HEK293T (cell line): Measurements from ENCODE around the gene CBLN2.

ENCODE experiments used
- CTCF ChIA-PET: fragments of 350-600 bp; formaldehyde crosslinking; extraction: SDS; loops from one replicate; lab custom pipeline; 2021; ENCODE audit warnings: antibody characterized with exemption, inconsistent platforms; lab: Yijun Ruan, JAX
- POLR2A ChIA-PET: fragments of 350-600 bp; formaldehyde crosslinking; extraction: SDS; loops from one replicate; lab custom pipeline; 2020; ENCODE audit warnings: antibody characterized with exemption, inconsistent platforms; lab: Yijun Ruan, JAX
- DNase-seq: peaks from one replicate; pipeline ENCODE4 v3.0.0; 2012; ENCODE audit warnings: mixed read lengths; ENCODE audit errors: extremely low spot score
- ARNT ChIP-seq: fragments of 450-650 bp; IDR thresholded peaks from 2 replicates; pipeline ENCODE4 v1.6.1; 2017; ENCODE audit warnings: mild to moderate bottlenecking
- BHLHE40 ChIP-seq: fragments of 450-650 bp; IDR thresholded peaks from 2 replicates; pipeline ENCODE4 v1.6.1; 2016; ENCODE audit warnings: mild to moderate bottlenecking, moderate library complexity, borderline replicate concordance
- CTBP1 ChIP-seq: fragments of 450-650 bp; IDR thresholded peaks from 2 replicates; pipeline ENCODE4 v1.6.1; 2016; ENCODE audit warnings: borderline replicate concordance
- ELF4 ChIP-seq: fragments of 450-650 bp; IDR thresholded peaks from 2 replicates; pipeline ENCODE4 v1.6.1; 2017; ENCODE audit warnings: antibody characterized with exemption
- FOXA1 ChIP-seq: fragments of 450-650 bp; IDR thresholded peaks from 2 replicates; pipeline ENCODE4 v1.6.1; 2016; ENCODE audit warnings: mild to moderate bottlenecking
- FOXK2 ChIP-seq: fragments of 450-650 bp; IDR thresholded peaks from 2 replicates; pipeline ENCODE4 v1.6.1; 2016; ENCODE audit warnings: mild to moderate bottlenecking
- FOXM1 ChIP-seq: fragments of 450-650 bp; IDR thresholded peaks from 2 replicates; pipeline ENCODE4 v1.6.1; 2017; ENCODE audit warnings: mild to moderate bottlenecking, borderline replicate concordance
- HDGF ChIP-seq: fragments of 450-650 bp; IDR thresholded peaks from 2 replicates; pipeline ENCODE4 v1.6.1; 2017; ENCODE audit warnings: antibody characterized with exemption, borderline replicate concordance
- L3MBTL2 ChIP-seq: fragments of 450-650 bp; conservative IDR thresholded peaks from 2 replicates; pipeline ENCODE4 v1.6.1; 2016; ENCODE audit warnings: mild to moderate bottlenecking
- LEF1 ChIP-seq: fragments of 450-650 bp; IDR thresholded peaks from 2 replicates; pipeline ENCODE4 v1.6.1; 2017; ENCODE audit warnings: mild to moderate bottlenecking, borderline replicate concordance
- NFRKB ChIP-seq: fragments of 450-650 bp; IDR thresholded peaks from 2 replicates; pipeline ENCODE4 v1.6.1; 2016; ENCODE audit warnings: mild to moderate bottlenecking, moderate library complexity
- PKNOX1 ChIP-seq: fragments of 450-650 bp; IDR thresholded peaks from 2 replicates; pipeline ENCODE4 v1.6.1; 2016
- SP1 ChIP-seq: fragments of 450-650 bp; IDR thresholded peaks from 2 replicates; pipeline ENCODE4 v1.6.1; 2017
- SUZ12 ChIP-seq: fragments of 450-650 bp; IDR thresholded peaks from 2 replicates; pipeline ENCODE4 v1.6.1; 2016; ENCODE audit warnings: mild to moderate bottlenecking
- TARDBP ChIP-seq: fragments of 450-650 bp; IDR thresholded peaks from 2 replicates; pipeline ENCODE4 v1.6.1; 2016
- ZNF384 ChIP-seq: fragments of 450-650 bp; IDR thresholded peaks from 2 replicates; pipeline ENCODE4 v1.6.1; 2016

CBLN2 gene

GRCh38 chr18:72544092-72544886, at the start of gene CBLN2:
TSS of gene CBLN2 (minus strand) at chr18:72544342. CDS start at chr18:72542160, 2,182 bp downstream.
- TF ChIP-seq ELF4 (no peak), ARNT (no peak), ZNF384 (no peak), TARDBP (no peak), L3MBTL2 (no peak), HDGF (no peak), BHLHE40 (no peak), SP1 (no peak), LEF1 (no peak), FOXM1 (no peak)
- CTCF ChIA-PET: no interaction called here
- DNase-seq: peak; percentile 59
- POLR2A ChIA-PET: no interaction called here

- ChIA-PET CTCF (no interaction called here), POLR2A (no interaction called here)
- no peak for DNase-seq
- no peak for TF ChIP-seq SUZ12
- no peak for TF ChIP-seq HDGF
- TF ChIP-seq SP1: no peak
- no peak for TF ChIP-seq FOXM1
- no peak for TF ChIP-seq LEF1
- no peak for TF ChIP-seq ARNT
- TF ChIP-seq ZNF384: no peak
- no peak for TF ChIP-seq FOXK2
- TF ChIP-seq NFRKB: no peak
- no peak for TF ChIP-seq BHLHE40
- TF ChIP-seq PKNOX1: no peak
- no peak for TF ChIP-seq ELF4
- TF ChIP-seq L3MBTL2: no peak
- TF ChIP-seq CTBP1: no peak
- no peak for TF ChIP-seq TARDBP
- no peak for TF ChIP-seq FOXA1
These were observed 44.2 kb upstream of the CBLN2 start for GRCh38 chr18:72588360-72588759.

- DNase-seq: no peak
- TF ChIP-seq HDGF: no peak
- no peak for TF ChIP-seq SUZ12
- TF ChIP-seq LEF1: no peak
- no peak for TF ChIP-seq PKNOX1
- TF ChIP-seq NFRKB: no peak
- TF ChIP-seq ELF4: no peak
- no peak for TF ChIP-seq FOXM1
- TF ChIP-seq SP1: no peak
- no peak for TF ChIP-seq CTBP1
- TF ChIP-seq ZNF384: no peak
- TF ChIP-seq FOXK2: no peak
- TF ChIP-seq TARDBP: no peak
- no peak for TF ChIP-seq ARNT
- TF ChIP-seq L3MBTL2: no peak
- TF ChIP-seq BHLHE40: no peak
- TF ChIP-seq FOXA1: no peak
- CTCF ChIA-PET: no interaction called here
- POLR2A ChIA-PET: no interaction called here
These were observed 40.6 kb upstream of the CBLN2 start for GRCh38 chr18:72584787-72585186.

GRCh38 chr18:72581976-72582375, 37.8 kb upstream of the CBLN2 start:
- TF ChIP-seq ARNT: no peak
- no peak for TF ChIP-seq L3MBTL2
- TF ChIP-seq LEF1: no peak
- no peak for TF ChIP-seq TARDBP
- no peak for TF ChIP-seq SP1
- TF ChIP-seq FOXK2: no peak
- no peak for TF ChIP-seq PKNOX1
- TF ChIP-seq HDGF: no peak
- no peak for TF ChIP-seq SUZ12
- no peak for TF ChIP-seq FOXA1
- no peak for TF ChIP-seq ZNF384
- TF ChIP-seq CTBP1: no peak
- no peak for TF ChIP-seq NFRKB
- TF ChIP-seq ELF4: no peak
- no peak for TF ChIP-seq FOXM1
- no peak for TF ChIP-seq BHLHE40
- DNase-seq: no peak
- POLR2A ChIA-PET: no interaction called here
- CTCF ChIA-PET: no interaction called here

GRCh38 chr18:72572896-72573295, 28.8 kb upstream of the CBLN2 start:
- TF ChIP-seq SP1 (no peak), HDGF (no peak), NFRKB (no peak), FOXK2 (no peak), FOXA1 (no peak), L3MBTL2 (no peak), CTBP1 (no peak), PKNOX1 (no peak), ELF4 (no peak), BHLHE40 (no peak), TARDBP (no peak)
- no peak for DNase-seq
- ChIA-PET POLR2A (no interaction called here), CTCF (no interaction called here)
